Measurements from ENCODE around the gene SH3GL1.

The SH3GL1 gene

DNA sequence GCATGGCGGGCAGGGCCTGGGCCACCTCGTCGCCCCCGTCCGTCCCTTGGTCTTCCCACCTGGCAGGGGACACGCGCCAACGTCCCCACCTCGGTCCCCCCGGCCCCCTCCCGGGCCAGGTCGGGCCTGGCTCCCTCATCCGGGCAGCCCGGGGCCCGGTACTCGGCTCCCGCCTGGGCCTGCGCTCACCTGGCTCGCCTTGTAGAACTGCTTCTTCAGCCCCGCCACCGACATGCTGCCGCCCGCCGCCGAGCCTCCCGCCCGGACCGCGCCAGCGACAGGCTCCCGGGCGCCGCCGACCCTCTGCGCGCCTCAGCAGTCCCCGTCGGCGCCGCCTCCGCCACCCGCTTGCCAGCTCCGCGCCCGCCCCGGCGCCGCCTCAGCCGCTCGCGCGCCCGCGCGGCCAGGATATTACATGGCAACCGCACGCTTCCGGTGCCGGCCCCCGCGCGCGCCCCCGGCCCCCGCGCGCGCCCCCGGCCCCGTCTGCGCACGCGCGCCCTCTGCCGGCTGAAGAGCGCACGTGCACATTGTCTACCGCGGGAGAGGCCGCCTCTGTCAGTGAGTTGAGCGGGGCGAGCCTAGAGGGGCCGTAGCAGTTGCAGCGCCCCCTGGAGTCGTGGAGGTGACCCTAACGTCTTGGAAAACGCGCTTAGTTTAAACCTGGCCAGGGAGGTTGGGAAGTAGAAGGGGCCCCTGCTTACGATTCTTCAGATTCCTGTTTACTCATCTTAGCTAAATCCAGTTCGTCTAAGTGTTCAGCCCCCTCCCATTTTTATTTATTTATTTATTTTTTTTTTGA, at the start of gene SH3GL1:
TSS of gene SH3GL1 (minus strand) at position 413 of the 802 bp plus-strand sequence. CDS start at position 234, 179 bp downstream.
- peak; percentile 90 for DNase-seq (ENCODE audit: low spot score)

DNA sequence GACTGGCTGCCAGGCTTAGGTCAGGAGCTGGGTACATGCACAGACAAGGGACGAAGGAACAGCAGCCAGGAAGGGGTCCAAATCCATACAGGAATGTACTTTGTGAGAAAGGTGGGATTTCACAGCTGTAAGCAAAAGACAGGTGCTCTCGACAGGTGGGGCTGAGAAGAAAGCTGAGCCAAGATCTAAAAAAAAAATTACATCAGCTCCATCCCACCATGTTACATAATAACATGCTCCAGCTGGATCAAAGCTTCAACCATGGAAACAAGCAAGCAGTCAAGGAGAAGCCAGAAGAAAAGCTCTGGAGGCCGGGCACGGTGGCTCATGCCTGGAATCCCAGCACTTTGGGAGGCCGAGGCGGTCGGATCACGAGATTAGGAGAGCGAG, 49.3 kb upstream of the SH3GL1 start:
- no peak for DNase-seq (ENCODE audit: low spot score)

DNA sequence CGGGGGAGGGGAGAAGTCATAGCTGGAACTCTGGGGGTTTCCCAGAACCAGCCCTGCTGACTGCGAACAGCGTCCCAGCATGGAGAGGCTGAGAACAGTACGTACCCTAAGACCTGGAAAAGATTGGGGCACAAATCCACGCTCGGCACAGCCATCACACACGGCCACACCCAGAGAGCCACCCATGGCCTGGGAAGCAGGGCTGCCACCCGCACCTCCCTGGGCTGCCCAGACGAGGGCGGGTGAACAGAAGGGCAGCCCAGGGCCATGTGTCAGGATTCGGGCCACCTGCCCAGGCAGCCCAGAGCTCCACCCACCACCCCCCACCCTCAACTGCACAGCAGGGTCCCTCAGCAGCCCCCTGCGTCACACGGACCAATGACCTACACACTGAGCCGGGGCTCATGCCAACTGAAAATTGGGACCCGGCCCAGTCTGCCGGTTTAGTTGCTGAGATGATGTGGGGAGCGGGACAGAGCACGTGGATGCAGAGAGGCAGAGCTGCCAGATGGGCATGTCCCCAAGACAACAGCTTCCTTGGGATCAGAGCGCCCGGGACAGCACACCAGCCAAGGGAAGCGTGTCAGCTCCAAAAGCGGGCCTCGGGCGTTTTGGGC, 48.8 kb upstream of the SH3GL1 start:
- no peak for DNase-seq (ENCODE audit: low spot score)

- no peak for DNase-seq (ENCODE audit: low spot score)
These were observed 48.0 kb upstream of the SH3GL1 start for GRCh38 chr19:4448147-4448985.

DNA sequence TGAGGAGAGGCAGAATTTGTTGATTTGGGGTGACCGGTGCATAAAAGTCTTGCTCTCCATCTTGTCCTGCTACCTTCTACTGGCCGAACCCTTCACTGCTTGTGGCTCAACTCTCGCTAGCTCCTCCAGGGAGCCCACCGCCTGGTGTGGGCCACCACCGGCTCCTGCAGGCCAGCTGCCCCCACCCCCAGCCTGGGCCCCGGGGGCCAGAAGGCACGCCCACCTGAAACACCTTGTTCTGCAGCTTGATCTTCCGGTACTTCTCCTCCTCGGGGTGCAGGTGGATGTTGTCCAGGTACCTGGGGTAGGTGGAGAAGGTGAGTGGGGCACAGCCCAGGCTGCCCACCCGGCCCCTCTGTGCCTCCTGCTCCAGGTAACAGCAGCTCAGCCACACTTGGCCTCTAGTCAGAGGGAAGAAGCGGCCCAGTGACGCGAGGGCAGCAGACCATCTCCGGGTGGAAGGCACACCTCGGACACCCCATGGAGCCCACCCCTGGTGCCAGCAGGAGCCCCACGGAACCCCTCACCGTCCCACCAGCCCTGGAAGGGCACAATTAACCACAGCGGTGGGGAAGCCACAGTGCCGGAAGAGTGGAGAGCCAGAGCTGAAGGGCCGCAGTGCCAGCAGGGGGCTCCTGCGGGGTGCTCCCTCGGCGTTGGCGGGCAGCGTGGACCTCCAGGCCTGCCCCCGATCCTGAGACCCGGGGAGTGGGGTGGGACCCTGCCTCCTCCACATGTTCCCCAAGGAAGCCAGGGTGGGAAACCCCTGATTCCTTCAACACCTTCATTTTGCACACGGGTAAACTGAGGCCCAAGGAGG, 47.2 kb upstream of the SH3GL1 start:
- no peak for DNase-seq (ENCODE audit: low spot score)

DNA sequence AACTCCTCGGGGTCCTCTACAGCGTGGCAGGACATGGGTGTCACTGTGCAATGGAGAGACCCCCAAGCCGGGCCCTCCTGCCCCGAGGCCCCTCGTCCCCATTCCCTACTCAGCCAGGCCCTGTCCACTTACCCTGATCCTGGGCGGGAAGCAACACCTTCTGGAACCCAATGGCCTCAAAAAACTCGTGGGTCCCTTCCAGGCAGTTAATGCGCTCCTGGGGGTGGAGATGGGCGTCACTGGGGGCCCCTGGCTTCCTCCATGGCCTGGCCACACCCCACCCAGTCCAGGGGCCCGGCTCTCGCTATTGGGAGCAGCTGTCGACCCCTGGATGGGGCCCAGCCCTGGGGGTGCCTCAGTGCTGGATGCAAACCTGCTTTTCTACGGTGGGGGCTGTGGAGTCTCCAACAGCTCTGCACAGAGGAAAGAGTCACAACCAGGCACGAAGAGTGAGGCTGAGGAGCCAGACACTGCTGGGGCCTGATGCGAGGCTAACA, 46.4 kb upstream of the SH3GL1 start:
- no peak for DNase-seq (ENCODE audit: low spot score)

GRCh38 chr19:4445963-4446703, 45.8 kb upstream of the SH3GL1 start:
- DNase-seq (ENCODE audit: low spot score) = no peak

GRCh38 chr19:4444765-4445741, 44.7 kb upstream of the SH3GL1 start:
- no peak for DNase-seq (ENCODE audit: low spot score)

DNA sequence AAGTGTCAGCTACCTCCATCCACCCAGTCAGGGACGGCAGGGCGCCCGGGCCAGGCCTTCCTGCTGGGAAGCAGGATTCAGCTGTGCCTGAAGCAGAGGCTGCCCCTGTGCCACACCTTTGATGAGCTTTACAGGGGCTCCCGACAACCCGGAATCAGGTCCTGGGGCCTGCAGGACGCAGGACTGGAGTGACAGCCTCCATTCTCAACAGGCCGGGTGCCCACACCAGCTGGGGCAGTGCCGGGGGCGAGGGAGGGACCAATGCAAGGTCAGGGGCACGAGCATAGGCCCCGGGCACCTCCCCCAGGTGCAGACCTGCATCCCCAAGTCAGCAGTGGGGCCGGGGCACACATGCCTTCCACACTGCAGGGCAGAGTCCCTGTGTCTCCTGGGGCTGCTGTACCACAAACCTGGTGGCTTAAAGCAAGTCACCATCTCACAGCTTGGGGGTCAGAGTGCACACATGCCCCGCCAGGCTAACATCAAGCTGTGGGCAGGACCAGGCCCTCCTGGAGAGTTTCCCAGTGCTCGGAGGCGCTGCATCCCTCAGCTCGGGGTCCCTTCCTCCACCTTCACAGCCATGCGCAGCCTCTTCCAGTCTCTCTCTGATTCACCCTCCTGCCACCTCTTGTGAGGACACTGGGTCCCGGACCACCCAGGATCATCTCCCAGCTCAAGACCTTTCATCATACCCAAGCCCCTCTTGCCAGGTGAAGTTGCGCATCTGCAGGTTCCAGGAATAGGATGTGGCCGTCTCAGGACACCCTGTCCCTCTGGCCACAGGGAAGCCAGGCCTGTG, 43.8 kb upstream of the SH3GL1 start:
- DNase-seq (ENCODE audit: low spot score) = no peak

- no peak for DNase-seq (ENCODE audit: low spot score)
These were observed 42.8 kb upstream of the SH3GL1 start for GRCh38 chr19:4443188-4443587.

DNA sequence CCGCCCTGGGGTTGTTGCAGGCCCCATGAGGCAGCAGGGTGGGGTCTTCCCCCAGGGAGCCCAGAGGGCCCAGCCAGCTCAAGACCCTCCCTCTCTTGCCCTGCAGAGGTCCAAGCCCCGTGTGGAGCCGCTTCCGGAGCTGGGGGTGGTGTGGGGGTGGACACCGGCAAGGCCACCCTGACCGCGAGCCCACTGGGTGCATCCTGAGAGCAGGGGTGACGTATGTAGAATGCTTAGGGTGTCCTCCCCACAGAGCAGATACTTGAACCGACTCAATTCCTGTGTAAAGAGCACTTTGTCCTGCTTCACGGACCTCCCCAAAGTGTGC, 42.4 kb upstream of the SH3GL1 start:
- DNase-seq (ENCODE audit: low spot score) = no peak

- no peak for DNase-seq (ENCODE audit: low spot score)
These were observed 41.9 kb upstream of the SH3GL1 start for GRCh38 chr19:4441994-4442818.

- DNase-seq (ENCODE audit: low spot score) = no peak
These were observed 38.9 kb upstream of the SH3GL1 start for GRCh38 chr19:4439243-4439642.

GRCh38 chr19:4437103-4437502, 36.8 kb upstream of the SH3GL1 start:
- no peak for DNase-seq (ENCODE audit: low spot score)

DNA sequence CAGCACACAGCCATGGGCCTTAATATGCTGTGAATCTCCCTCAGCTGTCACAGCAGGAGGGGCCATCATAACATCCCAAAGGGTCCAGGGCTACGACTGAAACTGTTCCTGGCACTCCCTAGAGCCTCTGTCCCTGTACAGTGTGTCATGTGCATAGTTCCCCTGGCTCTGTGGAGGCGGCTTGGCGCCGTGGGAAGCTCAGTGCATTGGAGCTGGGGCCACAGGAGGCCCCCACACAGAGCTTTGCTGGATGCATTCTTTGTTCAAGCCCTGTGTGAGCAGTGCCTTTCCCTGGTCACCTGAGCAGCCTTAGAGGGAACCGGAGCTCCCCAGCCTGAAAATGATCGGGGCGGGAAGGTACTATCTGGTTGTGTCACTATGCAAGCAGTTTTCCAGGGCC, 35.9 kb upstream of the SH3GL1 start:
- no peak for DNase-seq (ENCODE audit: low spot score)

DNA sequence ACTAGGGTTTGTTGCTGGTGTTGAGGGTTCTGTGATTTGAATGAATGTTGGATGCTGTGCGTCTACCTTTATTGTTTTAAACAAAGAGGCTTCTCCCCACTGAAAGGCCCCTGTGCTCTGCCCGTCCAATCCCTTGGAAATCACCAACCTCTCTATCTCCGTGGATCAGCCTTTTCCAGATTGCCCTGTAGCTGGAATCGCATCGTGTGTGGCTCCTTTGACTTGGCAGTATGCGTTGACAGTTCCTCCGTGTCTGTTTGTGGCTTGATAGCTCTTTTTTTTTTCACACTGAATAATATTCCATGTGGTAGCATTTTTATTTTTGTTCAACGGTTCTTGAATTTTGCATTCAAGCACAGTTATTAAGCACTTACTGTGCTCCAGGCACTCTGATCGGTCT, 34.0 kb upstream of the SH3GL1 start:
- DNase-seq (ENCODE audit: low spot score) = no peak

GRCh38 chr19:4432918-4433506, 32.7 kb upstream of the SH3GL1 start:
- no peak for DNase-seq (ENCODE audit: low spot score)
